ENCODE results near the gene TM9SF1.

DNA sequence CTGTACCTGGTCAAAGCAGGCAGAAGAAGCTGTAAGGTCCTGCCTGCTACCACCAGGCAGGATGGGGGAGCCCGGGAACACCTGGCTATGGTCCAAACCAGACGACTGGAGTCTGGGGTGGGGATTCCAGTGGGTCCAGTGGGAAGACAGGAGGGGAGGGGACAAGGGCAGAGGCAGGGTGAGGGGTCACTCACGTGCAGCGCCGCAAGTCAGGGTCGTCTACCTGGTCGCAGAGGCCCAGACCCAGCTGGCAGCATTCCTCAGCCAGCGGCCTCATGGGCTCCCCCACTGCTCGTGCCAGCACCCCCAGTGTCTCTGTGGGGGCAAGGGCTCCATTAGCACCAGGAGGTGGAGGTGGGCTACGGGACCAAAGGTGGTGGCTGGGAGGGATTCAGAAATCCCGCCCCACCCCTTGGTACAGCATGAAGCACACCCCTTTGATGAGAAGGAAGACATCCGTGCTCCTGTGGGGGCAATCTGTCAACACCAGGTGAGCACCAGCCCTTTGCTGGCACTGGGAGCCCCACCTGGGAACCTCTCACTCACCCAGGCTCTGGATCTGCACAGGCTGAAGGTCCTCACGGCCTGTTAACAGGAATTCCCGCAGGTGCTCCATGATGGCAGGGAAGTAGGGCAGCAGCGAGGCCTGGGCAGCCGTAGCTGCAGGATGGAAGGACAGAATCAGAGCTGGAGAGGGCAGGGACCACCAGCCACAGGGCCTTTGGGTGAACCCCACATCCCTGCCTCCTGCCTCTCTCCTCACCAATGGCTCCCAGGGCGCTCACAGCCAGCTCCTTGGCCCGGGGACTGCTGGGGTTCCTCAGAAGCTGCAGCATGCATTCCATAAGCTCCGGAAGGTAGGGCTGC, 10.9 kb downstream of the TM9SF1 start:
- TF ChIP-seq, protein P1, sequence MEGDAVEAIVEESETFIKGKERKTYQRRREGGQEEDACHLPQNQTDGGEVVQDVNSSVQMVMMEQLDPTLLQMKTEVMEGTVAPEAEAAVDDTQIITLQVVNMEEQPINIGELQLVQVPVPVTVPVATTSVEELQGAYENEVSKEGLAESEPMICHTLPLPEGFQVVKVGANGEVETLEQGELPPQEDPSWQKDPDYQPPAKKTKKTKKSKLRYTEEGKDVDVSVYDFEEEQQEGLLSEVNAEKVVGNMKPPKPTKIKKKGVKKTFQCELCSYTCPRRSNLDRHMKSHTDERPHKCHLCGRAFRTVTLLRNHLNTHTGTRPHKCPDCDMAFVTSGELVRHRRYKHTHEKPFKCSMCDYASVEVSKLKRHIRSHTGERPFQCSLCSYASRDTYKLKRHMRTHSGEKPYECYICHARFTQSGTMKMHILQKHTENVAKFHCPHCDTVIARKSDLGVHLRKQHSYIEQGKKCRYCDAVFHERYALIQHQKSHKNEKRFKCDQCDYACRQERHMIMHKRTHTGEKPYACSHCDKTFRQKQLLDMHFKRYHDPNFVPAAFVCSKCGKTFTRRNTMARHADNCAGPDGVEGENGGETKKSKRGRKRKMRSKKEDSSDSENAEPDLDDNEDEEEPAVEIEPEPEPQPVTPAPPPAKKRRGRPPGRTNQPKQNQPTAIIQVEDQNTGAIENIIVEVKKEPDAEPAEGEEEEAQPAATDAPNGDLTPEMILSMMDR (IDR thresholded peaks at IDR 0.05): no peak
- no peak for TF ChIP-seq POLR2A (IDR thresholded peaks at IDR 0.05)

All from testis (tissue), 2 donors.